H9 (cell line): ENCODE measurements around the gene BCCIP. TPM values are rescaled to one million over a fixed set of nuclear protein-coding genes. Genes with fewer than 3 reads are reported as not detected.

ENCODE experiments used
- DNase-seq: peaks from one replicate; pipeline ENCODE4 v3.0.0-alpha.2; 2017
- H2AFZ ChIP-seq: one replicate; pipeline ENCODE4 v1.6.1; 2013; ENCODE audit warnings: mild to moderate bottlenecking, low read length, control low read depth, moderate library complexity
- H2AK5ac ChIP-seq: 2 replicates; pipeline ENCODE4 v1.6.1; 2013; ENCODE audit warnings: low read length, control low read depth, mixed read lengths; ENCODE audit not compliant: insufficient read length
- H2BK120ac ChIP-seq: one replicate; pipeline ENCODE4 v1.6.1; 2013; ENCODE audit warnings: low read depth, mild to moderate bottlenecking, low read length, control low read depth, inconsistent platforms; ENCODE audit not compliant: poor library complexity, severe bottlenecking
- H2BK12ac ChIP-seq: 2 replicates; pipeline ENCODE4 v1.6.1; 2013; ENCODE audit warnings: low read length, control low read depth, mixed read lengths, low read depth; ENCODE audit not compliant: insufficient read length
- H2BK15ac ChIP-seq: 2 replicates; pipeline ENCODE4 v1.6.1; 2013; ENCODE audit warnings: low read depth, low read length, control low read depth
- H2BK20ac ChIP-seq: one replicate; pipeline ENCODE4 v1.6.1; 2013; ENCODE audit warnings: low read depth, mild to moderate bottlenecking, low read length, control low read depth, inconsistent platforms; ENCODE audit not compliant: poor library complexity, severe bottlenecking
- H2BK5ac ChIP-seq: 2 replicates; pipeline ENCODE4 v1.6.1; 2013; ENCODE audit warnings: low read length, control low read depth, mixed read lengths; ENCODE audit not compliant: insufficient read length
- H3K14ac ChIP-seq: 2 replicates; pipeline ENCODE4 v1.6.1; 2013; ENCODE audit warnings: low read length, control low read depth; ENCODE audit not compliant: insufficient read depth
- H3K18ac ChIP-seq: 2 replicates; pipeline ENCODE4 v1.6.1; 2013; ENCODE audit warnings: low read depth, mild to moderate bottlenecking, mixed read lengths, low read length, control low read depth; ENCODE audit not compliant: insufficient read length
- H3K23ac ChIP-seq: 2 replicates; pipeline ENCODE4 v1.6.1; 2013; ENCODE audit warnings: low read length, control low read depth, mixed read lengths, low read depth; ENCODE audit not compliant: insufficient read length
- H3K23me2 ChIP-seq: 2 replicates; pipeline ENCODE4 v1.6.1; 2013; ENCODE audit warnings: low read depth, mild to moderate bottlenecking, mixed read lengths, low read length, control low read depth; ENCODE audit not compliant: insufficient read length, poor library complexity, severe bottlenecking
- H3K27ac ChIP-seq: 2 replicates; pipeline ENCODE4 v1.5.1; 2013; ENCODE audit warnings: low read length, control low read depth, mixed read lengths, low read depth; ENCODE audit not compliant: insufficient read length
- H3K27me3 ChIP-seq: 2 replicates; pipeline ENCODE4 v1.6.1; 2013; ENCODE audit warnings: low read length, control low read depth, inconsistent platforms; ENCODE audit not compliant: insufficient read depth
- H3K4ac ChIP-seq: 2 replicates; pipeline ENCODE4 v1.6.1; 2013; ENCODE audit warnings: low read depth, mild to moderate bottlenecking, control low read depth, inconsistent platforms, low read length, moderate library complexity
- H3K4me1 ChIP-seq: 2 replicates; pipeline ENCODE4 v1.6.1; 2013; ENCODE audit warnings: low read length, control low read depth, inconsistent platforms; ENCODE audit not compliant: insufficient read depth
- H3K4me2 ChIP-seq: 2 replicates; pipeline ENCODE4 v1.6.1; 2013; ENCODE audit warnings: low read length, control low read depth, mixed read lengths; ENCODE audit not compliant: insufficient read length, insufficient read depth
- H3K56ac ChIP-seq: 2 replicates; pipeline ENCODE4 v1.6.1; 2013; ENCODE audit warnings: low read depth, mild to moderate bottlenecking, mixed read lengths, low read length, control low read depth; ENCODE audit not compliant: insufficient read length
- H3K79me1 ChIP-seq: 2 replicates; pipeline ENCODE4 v1.6.1; 2013; ENCODE audit warnings: low read depth, mild to moderate bottlenecking, moderate library complexity, low read length, control low read depth, inconsistent platforms; ENCODE audit not compliant: insufficient read depth, poor library complexity, severe bottlenecking
- H3K79me2 ChIP-seq: 2 replicates; pipeline ENCODE4 v1.6.1; 2013; ENCODE audit warnings: low read length, control low read depth, inconsistent platforms; ENCODE audit not compliant: insufficient read depth
- H3K9ac ChIP-seq: 2 replicates; pipeline ENCODE4 v1.6.1; 2013; ENCODE audit warnings: low read length, control low read depth, mixed read lengths; ENCODE audit not compliant: insufficient read length; ENCODE audit errors: extremely low read depth
- H3K9me3 ChIP-seq: one replicate; pipeline ENCODE4 v1.6.1; 2013; ENCODE audit warnings: low read depth, low read length, inconsistent platforms; ENCODE audit not compliant: control insufficient read depth
- H3T11ph ChIP-seq: one replicate; pipeline ENCODE4 v1.6.1; 2013; ENCODE audit warnings: mild to moderate bottlenecking, low read length, control low read depth, inconsistent platforms
- H4K20me1 ChIP-seq: one replicate; pipeline ENCODE4 v1.6.1; 2013; ENCODE audit not compliant: control insufficient read depth, insufficient read length, insufficient read depth
- H4K5ac ChIP-seq: 2 replicates; pipeline ENCODE4 v1.6.1; 2013; ENCODE audit warnings: low read depth, mild to moderate bottlenecking, mixed read lengths, low read length, control low read depth; ENCODE audit not compliant: insufficient read length
- H4K8ac ChIP-seq: replicated peaks from 2 replicates; pipeline ENCODE4 v1.6.1; 2013; ENCODE audit warnings: low read length, control low read depth, mixed read lengths, low read depth; ENCODE audit not compliant: insufficient read length
- H4K91ac ChIP-seq: 2 replicates; pipeline ENCODE4 v1.6.1; 2013; ENCODE audit warnings: low read depth, mild to moderate bottlenecking, moderate library complexity, mixed read lengths, low read length, control low read depth; ENCODE audit not compliant: insufficient read length
- H3K27ac Mint-ChIP-seq, 3 experiments: 2 replicates in 2 of 3; 3 replicates in 1 of 3; pipeline ENCODE4 v1.8.0; 2020 to 2021; ENCODE audit warnings: mixed read lengths in 3 of 3, mild to moderate bottlenecking in 1 of 3, moderate library complexity in 1 of 3
- H3K27me3 Mint-ChIP-seq: 2 replicates; pipeline ENCODE4 v1.8.0; 2021; ENCODE audit warnings: low read depth, mild to moderate bottlenecking, moderate library complexity, mixed read lengths
- H3K36me3 Mint-ChIP-seq, 3 experiments: 2 replicates in 2 of 3; 3 replicates in 1 of 3; pipeline ENCODE4 v1.8.0; 2020 to 2021; ENCODE audit warnings: low read depth in 3 of 3, mixed read lengths in 3 of 3; ENCODE audit not compliant: insufficient read depth in 1 of 3
- H3K4me1 Mint-ChIP-seq, 2 experiments: 2 replicates each; pipeline ENCODE4 v1.8.0; 2020; ENCODE audit warnings: mixed read lengths in 2 of 2
- H3K4me3 Mint-ChIP-seq, 2 experiments: 2 replicates in 1 of 2; 3 replicates in 1 of 2; pipeline ENCODE4 v1.8.0; 2020 to 2021; ENCODE audit warnings: mild to moderate bottlenecking in 2 of 2, mixed read lengths in 2 of 2, moderate library complexity in 1 of 2
- H3K9me3 Mint-ChIP-seq, 2 experiments: 2 replicates in 1 of 2; 3 replicates in 1 of 2; pipeline ENCODE4 v1.8.0; 2020; ENCODE audit warnings: mild to moderate bottlenecking in 2 of 2, mixed read lengths in 2 of 2, moderate library complexity in 1 of 2
- WGBS: extraction: QIAGEN DNeasy Blood & Tissue Kit; methylation state at CpG from one replicate; pipeline ENCODE4 v1.1.7; 2013; ENCODE audit warnings: missing lambda C conversion rate, low lambda C conversion rate, mixed read lengths; ENCODE audit not compliant: insufficient read length; ENCODE audit errors: extremely low coverage; 5-methylcytosine and 5-hydroxymethylcytosine counted together
- total RNA-seq: library from RNA; stranded (reverse); gene quantifications from 2 replicates; pipeline ENCODE4 v1.2.1, GENCODE V29; 2021
- TF ChIP-seq, protein P1 (sequence below): fragments of 200-600 bp; sonication (generic); conservative IDR thresholded peaks from 3 replicates; pipeline ENCODE4 v1.8.0; 2021; ENCODE audit warnings: antibody characterized with exemption, mild to moderate bottlenecking

The BCCIP gene
- total RNA-seq, 1 experiment from 2014 or later: 119 TPM

DNA sequence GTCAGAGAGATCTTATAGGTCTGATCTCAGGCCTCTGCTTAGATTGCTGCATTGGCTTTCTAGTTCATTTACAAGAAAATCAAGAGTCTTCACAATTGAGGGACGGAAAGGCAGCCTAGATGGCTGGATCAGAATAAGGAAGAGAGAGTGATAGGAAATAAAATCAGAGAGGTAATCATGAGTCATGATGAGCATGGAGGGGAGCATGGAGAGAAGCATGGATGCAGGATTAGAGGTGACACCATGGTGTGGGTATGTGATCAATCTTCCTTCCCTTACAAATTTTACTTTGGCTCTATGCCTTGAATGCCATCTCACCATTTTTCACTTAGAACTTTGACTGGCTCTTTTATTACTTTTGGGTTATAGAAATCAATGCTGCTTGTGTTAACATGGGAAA is 1.4 kb downstream of the BCCIP start:
- Histone ChIP-seq H2BK12ac (no peak overlapping the region), H3K27ac (no peak overlapping the region), H2AFZ (no peak overlapping the region), H3K9me3 (no peaks in the 10 kb centered on the region), H2BK120ac (no peak overlapping the region), H4K8ac (no peak overlapping the region), H2AK5ac (no peak overlapping the region), H3K79me2 (peaks cover 23% of the 10 kb centered on the region), H3K56ac (no peak overlapping the region), H3K79me1 (peaks cover 2% of the 10 kb centered on the region), H4K91ac (no peak overlapping the region), H2BK20ac (no peak overlapping the region), H3K14ac (no peak overlapping the region), H4K20me1 (no peaks in the 10 kb centered on the region), H3T11ph (no peak overlapping the region), H3K9ac (peak overlapping the region; percentile 39), H2BK5ac (no peak overlapping the region), H3K18ac (no peak overlapping the region), H3K23me2 (no peaks in the 10 kb centered on the region), H3K27me3 (no peaks in the 10 kb centered on the region), H3K4me2 (peak overlapping the region; percentile 53), H4K5ac (no peak overlapping the region), H3K4me1 (0 out of 2 replicates have a peak, but pooled peaks cover 2% of the 10 kb centered on the region), H3K23ac (no peak overlapping the region), H3K4ac (no peak overlapping the region), H2BK15ac (no peak overlapping the region)
- no peaks in the 10 kb centered on the region for H3K9me3 Mint-ChIP-seq
- no peaks in the 10 kb centered on the region for H3K27me3 Mint-ChIP-seq
- H3K4me3 Mint-ChIP-seq: no peak overlapping the region
- WGBS: no CpG with 5 or more reads among the region's 1 CpG
- H3K4me1 Mint-ChIP-seq: peaks cover 5 to 6% of the 10 kb centered on the region in 2 experiments
- TF ChIP-seq, protein P1, sequence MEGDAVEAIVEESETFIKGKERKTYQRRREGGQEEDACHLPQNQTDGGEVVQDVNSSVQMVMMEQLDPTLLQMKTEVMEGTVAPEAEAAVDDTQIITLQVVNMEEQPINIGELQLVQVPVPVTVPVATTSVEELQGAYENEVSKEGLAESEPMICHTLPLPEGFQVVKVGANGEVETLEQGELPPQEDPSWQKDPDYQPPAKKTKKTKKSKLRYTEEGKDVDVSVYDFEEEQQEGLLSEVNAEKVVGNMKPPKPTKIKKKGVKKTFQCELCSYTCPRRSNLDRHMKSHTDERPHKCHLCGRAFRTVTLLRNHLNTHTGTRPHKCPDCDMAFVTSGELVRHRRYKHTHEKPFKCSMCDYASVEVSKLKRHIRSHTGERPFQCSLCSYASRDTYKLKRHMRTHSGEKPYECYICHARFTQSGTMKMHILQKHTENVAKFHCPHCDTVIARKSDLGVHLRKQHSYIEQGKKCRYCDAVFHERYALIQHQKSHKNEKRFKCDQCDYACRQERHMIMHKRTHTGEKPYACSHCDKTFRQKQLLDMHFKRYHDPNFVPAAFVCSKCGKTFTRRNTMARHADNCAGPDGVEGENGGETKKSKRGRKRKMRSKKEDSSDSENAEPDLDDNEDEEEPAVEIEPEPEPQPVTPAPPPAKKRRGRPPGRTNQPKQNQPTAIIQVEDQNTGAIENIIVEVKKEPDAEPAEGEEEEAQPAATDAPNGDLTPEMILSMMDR: no peak
- H3K36me3 Mint-ChIP-seq: peaks cover 21 to 41% (median 40%) of the 10 kb centered on the region in 3 experiments; a peak in 6 of 7 replicates
- no peak for DNase-seq
- no peak overlapping the region for H3K27ac Mint-ChIP-seq
